Astrocyte (in vitro differentiated cells and primary cell): ENCODE results near the gene CDX1. TPM values are rescaled to one million over a fixed set of nuclear protein-coding genes. Genes with fewer than 3 reads are reported as not detected.

Experiments used
- DNase-seq: peaks from one replicate; pipeline ENCODE4 v3.0.0-alpha.2; 2010; ENCODE audit warnings: low read depth
- FAIRE-seq: peaks from 2 replicates; lab custom pipeline; 2011; peaks lifted over from hg19 to GRCh38; lab: Jason Lieb, UNC
- H2AFZ ChIP-seq: 2 replicates; pipeline ENCODE4 v1.6.0; 2012; ENCODE audit warnings: low read depth, low read length, inconsistent platforms
- H3K27ac ChIP-seq: 2 replicates; pipeline ENCODE4 v1.5.1; 2011; ENCODE audit warnings: low read depth, low read length, inconsistent platforms
- H3K27me3 ChIP-seq: 2 replicates; pipeline ENCODE4 v1.6.0; 2011; ENCODE audit warnings: low read length, inconsistent platforms; ENCODE audit not compliant: insufficient read depth
- H3K36me3 ChIP-seq: 2 replicates; pipeline ENCODE4 v1.5.1; 2011; ENCODE audit warnings: low read length, inconsistent platforms; ENCODE audit not compliant: insufficient read depth
- H3K4me1 ChIP-seq: 2 replicates; pipeline ENCODE4 v1.5.1; 2011; ENCODE audit warnings: low read length, inconsistent platforms; ENCODE audit not compliant: insufficient read depth
- H3K4me2 ChIP-seq: 2 replicates; pipeline ENCODE4 v1.6.0; 2012; ENCODE audit warnings: low read length, inconsistent platforms
- H3K4me3 ChIP-seq: 2 replicates; pipeline ENCODE4 v1.5.1; 2011; ENCODE audit warnings: low read depth, mild to moderate bottlenecking, low read length, inconsistent platforms; ENCODE audit not compliant: insufficient read depth
- H3K79me2 ChIP-seq: 2 replicates; pipeline ENCODE4 v1.6.0; 2012; ENCODE audit warnings: mild to moderate bottlenecking, low read length, inconsistent platforms; ENCODE audit not compliant: insufficient read depth
- H3K9ac ChIP-seq: 2 replicates; pipeline ENCODE4 v1.6.0; 2012; ENCODE audit warnings: mild to moderate bottlenecking, low read length, inconsistent platforms
- H3K9me3 ChIP-seq: 2 replicates; pipeline ENCODE4 v1.5.1; 2012; ENCODE audit warnings: low read depth, mild to moderate bottlenecking, low read length, inconsistent platforms; ENCODE audit not compliant: insufficient read depth
- H4K20me1 ChIP-seq: 2 replicates; pipeline ENCODE4 v1.6.0; 2012; ENCODE audit warnings: low read length, inconsistent platforms; ENCODE audit not compliant: insufficient read depth
- H3K27ac Mint-ChIP-seq: one replicate; pipeline ENCODE4 v1.8.0; 2021; ENCODE audit warnings: mild to moderate bottlenecking, mixed read lengths; ENCODE audit not compliant: unreplicated experiment
- H3K27me3 Mint-ChIP-seq: one replicate; pipeline ENCODE4 v1.8.0; 2021; ENCODE audit warnings: low read depth, mixed read lengths; ENCODE audit not compliant: unreplicated experiment
- H3K36me3 Mint-ChIP-seq: one replicate; pipeline ENCODE4 v1.8.0; 2021; ENCODE audit warnings: low read depth, mixed read lengths; ENCODE audit not compliant: unreplicated experiment
- H3K4me1 Mint-ChIP-seq: one replicate; pipeline ENCODE4 v1.8.0; 2021; ENCODE audit warnings: low read depth, mixed read lengths; ENCODE audit not compliant: unreplicated experiment
- H3K4me3 Mint-ChIP-seq: one replicate; pipeline ENCODE4 v1.8.0; 2021; ENCODE audit warnings: mild to moderate bottlenecking, moderate library complexity, mixed read lengths; ENCODE audit not compliant: unreplicated experiment
- H3K9me3 Mint-ChIP-seq: one replicate; pipeline ENCODE4 v1.8.0; 2021; ENCODE audit warnings: mild to moderate bottlenecking, mixed read lengths; ENCODE audit not compliant: unreplicated experiment
- EZH2 ChIP-seq: IDR thresholded peaks from 2 replicates; pipeline ENCODE4 v1.6.1; 2012; ENCODE audit warnings: mild to moderate bottlenecking, low read length, inconsistent platforms; ENCODE audit not compliant: insufficient read depth
- total RNA-seq: library from RNA; stranded (reverse); gene quantifications from 2 replicates; pipeline ENCODE4 v1.2.1, GENCODE V29; 2021
- TF ChIP-seq, protein P1 (sequence below): IDR thresholded peaks from 2 replicates; pipeline ENCODE4 v1.5.1; 2011; ENCODE audit warnings: low read depth, mild to moderate bottlenecking, inconsistent platforms, low read length, moderate library complexity; ENCODE audit not compliant: insufficient read depth

Gene CDX1
- total RNA-seq, 1 donor from 2014 or later: not detected

DNA sequence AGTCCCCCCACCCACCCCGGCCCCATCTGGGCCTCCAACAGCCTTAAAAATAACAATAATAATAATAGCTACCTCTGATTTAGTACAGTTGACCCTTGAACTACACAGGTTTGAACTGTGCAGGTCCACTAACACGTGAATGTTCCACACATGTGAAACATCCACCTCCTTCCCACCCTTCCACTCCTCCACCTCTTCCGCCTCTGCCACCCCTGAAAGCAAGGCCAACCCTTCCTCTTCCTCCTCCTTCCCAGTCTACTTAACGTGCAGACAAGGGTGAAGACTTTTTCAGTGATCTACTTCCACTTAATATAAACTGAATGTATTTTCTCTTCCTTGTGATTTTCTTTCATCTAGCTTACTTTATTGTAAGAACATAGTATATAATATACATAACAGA, 21.7 kb upstream of the CDX1 start:
- peaks cover 13% of the 10 kb centered on the region for H3K36me3 Mint-ChIP-seq
- peaks cover 62% of the 10 kb centered on the region for H3K4me1 ChIP-seq

DNA sequence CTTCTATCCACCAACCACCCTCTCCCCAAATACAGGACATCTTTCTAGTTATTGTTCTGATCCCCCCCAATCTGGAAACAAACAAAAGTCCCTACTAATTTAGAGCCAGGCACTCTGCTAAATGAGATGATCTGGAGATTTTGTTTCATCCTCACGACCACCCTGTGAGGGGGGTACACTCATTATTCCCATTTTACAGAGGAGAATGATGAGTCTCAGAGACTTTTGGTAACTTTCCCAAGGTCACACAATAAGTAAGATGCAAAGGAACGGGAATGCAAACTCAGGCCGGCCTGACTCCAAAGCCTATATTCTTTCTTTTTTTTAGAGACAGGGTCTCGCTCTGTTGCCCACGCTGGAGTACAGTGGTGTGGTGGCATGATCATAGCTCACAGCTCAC, 20.3 kb upstream of the CDX1 start:
- FAIRE-seq (no peak), DNase-seq (no peak)
- H3K4me1 ChIP-seq: peaks cover 53% of the 10 kb centered on the region
- no peak overlapping the region for H3K27ac Mint-ChIP-seq
- TF ChIP-seq, protein P1, sequence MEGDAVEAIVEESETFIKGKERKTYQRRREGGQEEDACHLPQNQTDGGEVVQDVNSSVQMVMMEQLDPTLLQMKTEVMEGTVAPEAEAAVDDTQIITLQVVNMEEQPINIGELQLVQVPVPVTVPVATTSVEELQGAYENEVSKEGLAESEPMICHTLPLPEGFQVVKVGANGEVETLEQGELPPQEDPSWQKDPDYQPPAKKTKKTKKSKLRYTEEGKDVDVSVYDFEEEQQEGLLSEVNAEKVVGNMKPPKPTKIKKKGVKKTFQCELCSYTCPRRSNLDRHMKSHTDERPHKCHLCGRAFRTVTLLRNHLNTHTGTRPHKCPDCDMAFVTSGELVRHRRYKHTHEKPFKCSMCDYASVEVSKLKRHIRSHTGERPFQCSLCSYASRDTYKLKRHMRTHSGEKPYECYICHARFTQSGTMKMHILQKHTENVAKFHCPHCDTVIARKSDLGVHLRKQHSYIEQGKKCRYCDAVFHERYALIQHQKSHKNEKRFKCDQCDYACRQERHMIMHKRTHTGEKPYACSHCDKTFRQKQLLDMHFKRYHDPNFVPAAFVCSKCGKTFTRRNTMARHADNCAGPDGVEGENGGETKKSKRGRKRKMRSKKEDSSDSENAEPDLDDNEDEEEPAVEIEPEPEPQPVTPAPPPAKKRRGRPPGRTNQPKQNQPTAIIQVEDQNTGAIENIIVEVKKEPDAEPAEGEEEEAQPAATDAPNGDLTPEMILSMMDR: no peak
- TF ChIP-seq EZH2: no peak
- H2AFZ ChIP-seq: no peak overlapping the region
- peaks cover 46% of the 10 kb centered on the region for H3K4me1 Mint-ChIP-seq
- no peak overlapping the region for H3K27ac ChIP-seq
- H3K9ac ChIP-seq: no peak overlapping the region
- H3K4me3 Mint-ChIP-seq: no peak overlapping the region
- H3K4me2 ChIP-seq: no peak overlapping the region
- H3K9me3 Mint-ChIP-seq: no peaks in the 10 kb centered on the region
- no peaks in the 10 kb centered on the region for H3K9me3 ChIP-seq
- peaks cover 70% of the 10 kb centered on the region for H3K79me2 ChIP-seq
- H3K27me3 Mint-ChIP-seq: no peaks in the 10 kb centered on the region
- no peaks in the 10 kb centered on the region for H3K27me3 ChIP-seq
- H3K4me3 ChIP-seq: no peak overlapping the region
- peaks cover 6% of the 10 kb centered on the region for H3K36me3 ChIP-seq
- H4K20me1 ChIP-seq: peaks cover 9% of the 10 kb centered on the region
- peaks cover 17% of the 10 kb centered on the region for H3K36me3 Mint-ChIP-seq

More for the DNA sequence above, 21.7 kb upstream of the CDX1 start:
- Histone ChIP-seq H3K36me3 (peaks cover 4% of the 10 kb centered on the region), H3K9me3 (no peaks in the 10 kb centered on the region), H3K27ac (peak overlapping the region; percentile 99), H3K4me3 (no peak overlapping the region), H3K4me2 (no peak overlapping the region), H3K27me3 (no peaks in the 10 kb centered on the region), H3K9ac (peak overlapping the region; percentile 84), H4K20me1 (peaks cover 4% of the 10 kb centered on the region), H2AFZ (no peak overlapping the region), H3K79me2 (peaks cover 72% of the 10 kb centered on the region)
- Mint-ChIP-seq H3K27me3 (no peaks in the 10 kb centered on the region), H3K9me3 (no peaks in the 10 kb centered on the region), H3K27ac (peak overlapping the region; percentile 98), H3K4me3 (peak overlapping the region; percentile 24), H3K4me1 (peaks cover 53% of the 10 kb centered on the region)
- DNase-seq (no peak), FAIRE-seq (no peak)
- TF ChIP-seq, protein P1: no peak
- no peak for TF ChIP-seq EZH2

DNA sequence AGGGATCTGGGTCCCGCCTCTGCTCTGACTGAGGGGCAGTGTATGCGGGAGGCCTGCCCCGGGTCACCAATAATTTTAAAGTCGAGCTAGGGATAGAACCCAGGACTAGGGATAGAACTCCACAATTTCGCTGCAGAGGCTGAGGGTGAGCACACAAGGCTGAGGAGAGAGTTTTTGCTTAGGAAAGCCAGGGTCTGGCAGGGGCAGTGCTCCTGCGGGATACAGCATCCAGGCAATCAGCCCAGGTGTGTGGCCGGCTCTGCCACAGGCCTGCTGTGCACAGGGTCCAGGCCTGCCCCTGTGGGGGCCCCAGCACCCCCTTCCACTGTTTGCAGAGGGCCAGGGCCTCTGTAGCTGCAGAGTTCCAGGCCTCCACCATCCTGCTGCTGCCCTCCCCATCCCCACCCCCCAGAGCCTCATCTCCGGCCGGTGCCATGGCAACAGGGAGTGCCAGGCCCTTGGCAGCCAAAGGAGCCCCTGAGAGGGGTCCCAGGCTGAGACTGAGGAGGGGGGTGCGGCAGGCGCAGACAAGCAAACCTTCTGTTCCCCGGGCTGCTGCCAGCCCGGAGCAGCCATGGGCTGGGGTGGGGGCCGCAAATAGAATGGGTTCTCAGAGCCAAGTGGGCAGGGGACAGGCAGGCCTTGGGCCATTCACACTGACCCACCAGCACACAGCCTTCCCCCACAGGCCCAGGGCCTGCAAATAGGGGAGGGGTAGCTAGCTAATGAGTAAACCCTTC, 19.5 kb upstream of the CDX1 start:
- no peak for FAIRE-seq
- H3K36me3 Mint-ChIP-seq: peaks cover 17% of the 10 kb centered on the region
- peaks cover 47% of the 10 kb centered on the region for H3K4me1 ChIP-seq

More for the DNA sequence above, 19.5 kb upstream of the CDX1 start:
- no peak overlapping the region for H3K27ac ChIP-seq
- no peak overlapping the region for H2AFZ ChIP-seq
- no peaks in the 10 kb centered on the region for H3K27me3 ChIP-seq
- TF ChIP-seq, protein P1: no peak
- no peak for TF ChIP-seq EZH2
- no peak overlapping the region for H3K4me3 ChIP-seq
- H3K36me3 ChIP-seq: peaks cover 3% of the 10 kb centered on the region
- peaks cover 66% of the 10 kb centered on the region for H3K79me2 ChIP-seq
- no peaks in the 10 kb centered on the region for H3K9me3 ChIP-seq
- peaks cover 9% of the 10 kb centered on the region for H4K20me1 ChIP-seq
- Mint-ChIP-seq H3K9me3 (no peaks in the 10 kb centered on the region), H3K4me1 (peaks cover 38% of the 10 kb centered on the region), H3K27me3 (no peaks in the 10 kb centered on the region), H3K4me3 (no peak overlapping the region), H3K27ac (no peak overlapping the region)
- no peak for DNase-seq
- H3K4me2 ChIP-seq: no peak overlapping the region
- H3K9ac ChIP-seq: no peak overlapping the region
